ENCODE measurements around the gene CDPF1. TPM values are rescaled to one million over a fixed set of nuclear protein-coding genes. Genes with fewer than 3 reads are reported as not detected.

The CDPF1 gene
- total RNA-seq, 1 donor from 2014 or later: 22.1 TPM

- intact Hi-C loops (cut with DNase I): no loop called here
- TF ChIP-seq POLR2AphosphoS5 (IDR thresholded peaks at IDR 0.05; ENCODE audit: insufficient read depth in 1 of 2, low read depth in 1 of 2) (no peak), CTCF (IDR thresholded peaks at IDR 0.05) (no peak), POLR2A (IDR thresholded peaks at IDR 0.05) (no peak)
- Histone ChIP-seq H3K36me3 (peaks cover 0 to 21% of the 10 kb centered on the region in 2 donors), H3K27me3 (no peaks in the 10 kb centered on the region), H3K9me3 (no peaks in the 10 kb centered on the region), H3K4me1 (no peaks in the 10 kb centered on the region), H3K27ac (no peak overlapping the region), H3K4me3 (no peak overlapping the region)
- DNase-seq (ENCODE audit: extremely low spot score in 2 of 2): no peak
These were observed 24.5 kb downstream of the CDPF1 start for GRCh38 chr22:46225631-46226030.

- intact Hi-C loops (cut with DNase I): no loop called here
- no peak overlapping the region for H3K27ac ChIP-seq
- H3K36me3 ChIP-seq: peaks cover 0 to 26% of the 10 kb centered on the region in 2 donors
These were observed 25.2 kb downstream of the CDPF1 start for GRCh38 chr22:46224898-46225290.

GRCh38 chr22:46224044-46224897, 25.8 kb downstream of the CDPF1 start:
- Histone ChIP-seq H3K4me3 (no peak overlapping the region), H3K27ac (no peak overlapping the region), H3K27me3 (no peaks in the 10 kb centered on the region), H3K9me3 (no peaks in the 10 kb centered on the region), H3K4me1 (no peaks in the 10 kb centered on the region), H3K36me3 (peaks cover 0 to 32% of the 10 kb centered on the region in 2 donors)
- no peak for TF ChIP-seq POLR2A (IDR thresholded peaks at IDR 0.05)
- no peak for TF ChIP-seq POLR2AphosphoS5 (IDR thresholded peaks at IDR 0.05; ENCODE audit: insufficient read depth in 1 of 2, low read depth in 1 of 2)
- no peak for TF ChIP-seq CTCF (IDR thresholded peaks at IDR 0.05)
- DNase-seq (ENCODE audit: extremely low spot score in 2 of 2): no peak
- intact Hi-C loops (cut with DNase I): no loop called here

More at GRCh38 chr22:46224898-46225290, 25.2 kb downstream of the CDPF1 start:
- DNase-seq (ENCODE audit: extremely low spot score in 2 of 2): no peak
- Histone ChIP-seq H3K4me3 (no peak overlapping the region), H3K27me3 (no peaks in the 10 kb centered on the region), H3K4me1 (no peaks in the 10 kb centered on the region), H3K9me3 (no peaks in the 10 kb centered on the region)
- TF ChIP-seq CTCF (IDR thresholded peaks at IDR 0.05) (no peak), POLR2AphosphoS5 (IDR thresholded peaks at IDR 0.05; ENCODE audit: insufficient read depth in 1 of 2, low read depth in 1 of 2) (no peak), POLR2A (IDR thresholded peaks at IDR 0.05) (no peak)

GRCh38 chr22:46220921-46221320, 29.2 kb downstream of the CDPF1 start:
- no peak overlapping the region for H3K27ac ChIP-seq
- no peak for TF ChIP-seq POLR2A (IDR thresholded peaks at IDR 0.05)
- no peak for TF ChIP-seq POLR2AphosphoS5 (IDR thresholded peaks at IDR 0.05; ENCODE audit: insufficient read depth in 1 of 2, low read depth in 1 of 2)
- no peak for TF ChIP-seq CTCF (IDR thresholded peaks at IDR 0.05)
- H3K9me3 ChIP-seq: no peaks in the 10 kb centered on the region
- no peak overlapping the region for H3K4me3 ChIP-seq
- intact Hi-C loops (cut with DNase I): no loop called here
- H3K36me3 ChIP-seq: peaks cover 0 to 59% of the 10 kb centered on the region in 2 donors
- H3K4me1 ChIP-seq: no peaks in the 10 kb centered on the region
- H3K27me3 ChIP-seq: no peaks in the 10 kb centered on the region
- DNase-seq (ENCODE audit: extremely low spot score in 2 of 2): no peak

- H3K36me3 ChIP-seq: peaks cover 0 to 67% of the 10 kb centered on the region in 2 donors
- no peak overlapping the region for H3K4me3 ChIP-seq
- DNase-seq (ENCODE audit: extremely low spot score in 2 of 2): no peak
- no peaks in the 10 kb centered on the region for H3K9me3 ChIP-seq
- no peaks in the 10 kb centered on the region for H3K27me3 ChIP-seq
- no peak for TF ChIP-seq POLR2A (IDR thresholded peaks at IDR 0.05)
- TF ChIP-seq POLR2AphosphoS5 (IDR thresholded peaks at IDR 0.05; ENCODE audit: insufficient read depth in 1 of 2, low read depth in 1 of 2): no peak
- no peak for TF ChIP-seq CTCF (IDR thresholded peaks at IDR 0.05)
- no peaks in the 10 kb centered on the region for H3K4me1 ChIP-seq
- intact Hi-C loops (cut with DNase I): loop anchor here (2.0 kb wide), 1 partner anchor 57 kb away; no protein-coding TSS in a partner anchor
- H3K27ac ChIP-seq: no peak overlapping the region
These were observed 30.5 kb downstream of the CDPF1 start for GRCh38 chr22:46219636-46220035.
